Measurements from ENCODE around the gene ME3.
A peak's percentile ranks its signal among the peaks of the same experiment; 100 is the strongest.

Gene ME3

DNA sequence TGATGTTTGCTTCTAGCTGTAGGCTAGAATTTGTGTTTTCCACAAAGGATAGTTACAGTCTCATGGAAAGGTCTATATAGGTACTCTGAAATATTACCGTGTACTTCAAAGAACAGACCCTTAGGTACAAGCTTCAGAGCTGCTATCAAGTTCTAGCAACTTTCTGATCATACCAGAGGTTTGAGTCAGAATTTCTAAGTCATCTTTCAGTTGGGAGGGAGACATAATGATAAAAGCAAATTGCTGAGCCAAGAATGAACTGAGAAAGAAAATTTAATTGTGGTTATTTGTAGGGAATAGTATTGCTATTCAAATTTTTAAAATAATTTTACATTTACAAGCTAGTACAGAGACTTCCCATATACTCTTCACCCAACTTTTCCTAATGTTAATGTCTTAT is 19.9 kb upstream of the ME3 start:
- DNase-seq: no peak

DNA sequence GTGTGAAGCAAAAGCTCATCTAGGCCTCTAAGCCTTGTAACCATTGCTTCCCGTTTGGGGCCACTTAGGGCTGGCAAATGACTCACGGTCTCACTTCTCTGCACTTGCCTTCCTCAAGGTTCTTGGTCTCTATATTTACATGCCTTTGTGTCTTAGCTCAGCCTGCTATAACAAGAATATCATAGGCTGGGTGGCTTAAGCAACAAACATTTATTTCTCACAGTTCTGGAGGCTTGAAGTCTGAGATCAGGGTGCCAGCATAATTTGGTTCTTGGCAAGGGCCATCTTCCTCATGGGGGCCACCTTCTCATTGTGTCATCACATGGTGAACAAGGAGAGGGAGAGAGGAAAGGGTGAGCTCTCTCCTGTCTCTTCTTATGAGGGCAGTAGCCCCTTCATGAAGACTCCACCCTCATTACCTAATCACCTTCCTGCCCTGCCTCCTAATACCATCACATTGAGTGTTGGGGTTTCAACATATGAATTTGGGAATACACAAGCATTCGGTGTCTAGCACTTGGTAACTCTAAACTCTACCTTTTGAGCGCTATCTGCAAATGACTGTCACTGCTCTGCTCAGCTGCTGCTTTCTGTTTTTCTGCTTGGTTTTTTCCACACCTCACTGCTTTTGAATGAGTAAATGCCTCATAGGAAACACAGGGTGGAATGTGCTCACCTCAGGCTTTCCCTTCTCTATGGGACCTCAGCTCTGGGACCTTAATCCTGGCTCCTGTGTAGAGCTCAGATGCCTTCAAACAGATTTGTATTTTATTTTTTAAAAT is 16.2 kb upstream of the ME3 start:
- DNase-seq: no peak

DNA sequence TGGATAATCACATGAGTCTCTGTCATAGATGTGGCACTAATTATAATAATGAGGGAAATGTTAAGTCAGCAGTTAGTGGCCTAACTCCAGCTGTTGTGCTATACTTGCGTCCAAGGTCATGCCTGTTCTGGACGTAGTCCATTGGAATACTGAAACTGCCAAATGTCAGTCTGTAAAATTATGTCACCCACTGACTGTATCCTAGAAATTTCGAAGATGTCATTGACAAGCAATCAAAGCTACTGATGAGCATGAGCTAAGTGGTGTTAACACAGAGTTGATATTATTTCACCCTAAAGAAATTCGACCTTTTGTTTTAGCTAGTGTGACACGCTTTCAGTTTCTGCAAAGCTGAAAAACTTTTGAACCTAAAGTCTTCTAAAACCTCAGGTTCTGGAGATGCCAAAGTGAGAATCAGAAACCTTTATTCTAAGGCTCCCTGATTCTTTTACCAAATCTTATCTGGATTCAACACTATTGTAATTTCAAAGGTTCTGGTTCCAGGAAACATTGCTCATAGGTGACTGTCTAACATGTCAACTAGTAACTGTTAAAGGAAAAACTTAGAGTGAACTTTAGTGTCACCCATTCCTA is 14.9 kb upstream of the ME3 start:
- no peak for DNase-seq

GRCh38 chr11:86686531-86686930 is 14.1 kb upstream of the ME3 start:
- no peak for DNase-seq

DNA sequence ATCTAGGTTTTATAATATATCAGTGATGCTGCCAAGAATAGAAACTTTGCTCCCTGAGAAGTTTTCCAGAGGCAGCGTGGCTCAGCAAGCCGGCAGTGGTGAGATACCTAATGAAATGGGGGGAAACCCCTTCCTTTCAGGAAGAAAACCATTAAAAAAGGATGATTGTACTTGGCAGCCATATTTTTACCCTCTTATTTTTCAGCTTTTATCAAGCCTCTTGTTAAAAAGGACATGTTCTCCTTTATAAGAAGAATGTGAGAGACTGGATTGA is 9.0 kb upstream of the ME3 start:
- no peak for DNase-seq

- DNase-seq: no peak
Measured at GRCh38 chr11:86680716-86681482, 8.5 kb upstream of the ME3 start.

- no peak for DNase-seq
Measured at GRCh38 chr11:86678823-86679222, 6.4 kb upstream of the ME3 start.

DNA sequence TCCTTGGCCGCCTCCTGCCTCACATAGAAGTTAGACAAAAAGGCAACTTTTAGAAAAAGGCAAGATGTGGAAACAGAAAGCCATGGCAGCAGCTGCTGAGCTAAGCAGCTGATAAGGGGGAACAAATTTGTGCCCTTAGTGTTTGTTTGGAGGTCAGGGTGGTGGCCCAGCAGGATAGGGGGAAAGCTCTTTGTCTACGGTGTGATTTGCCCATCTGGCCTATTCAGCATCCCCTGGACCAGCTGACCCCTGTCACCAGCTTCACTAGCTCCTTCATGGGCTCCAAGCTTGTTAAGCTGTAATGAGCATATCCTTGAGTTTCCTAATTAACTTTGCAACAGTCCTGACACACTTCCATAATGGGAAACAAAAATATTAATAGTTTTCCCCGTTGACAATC is 5.9 kb upstream of the ME3 start:
- no peak for DNase-seq

DNA sequence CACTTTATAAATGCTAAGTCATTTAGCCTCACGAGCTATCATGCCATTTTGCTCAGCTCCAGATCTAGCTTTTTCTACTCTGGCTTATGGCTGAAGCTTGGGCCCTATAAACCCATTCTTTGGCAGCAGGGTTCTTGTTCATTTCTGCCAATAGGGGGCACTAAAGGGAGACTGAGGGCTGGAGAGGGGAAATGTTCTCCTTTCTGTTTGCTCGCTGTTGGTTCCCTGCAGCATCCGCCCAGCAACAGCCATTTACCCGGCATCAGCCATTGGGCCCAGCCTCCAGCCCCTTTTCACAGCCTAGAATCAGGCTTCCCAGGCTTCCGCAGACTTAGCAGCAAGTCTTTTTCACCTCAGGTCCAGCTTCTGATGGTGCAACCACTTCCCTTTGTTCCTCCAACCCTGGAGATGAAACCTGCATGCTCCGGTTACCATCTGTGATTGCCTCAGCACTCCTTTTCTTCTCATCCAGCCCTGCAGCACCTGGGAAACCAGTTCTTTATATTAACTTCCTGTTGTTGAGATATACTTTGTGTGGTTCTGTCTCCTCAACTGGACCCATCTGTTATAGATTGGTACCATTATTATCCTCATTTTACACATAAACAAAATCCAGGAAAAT is 4.2 kb upstream of the ME3 start:
- DNase-seq: no peak

DNA sequence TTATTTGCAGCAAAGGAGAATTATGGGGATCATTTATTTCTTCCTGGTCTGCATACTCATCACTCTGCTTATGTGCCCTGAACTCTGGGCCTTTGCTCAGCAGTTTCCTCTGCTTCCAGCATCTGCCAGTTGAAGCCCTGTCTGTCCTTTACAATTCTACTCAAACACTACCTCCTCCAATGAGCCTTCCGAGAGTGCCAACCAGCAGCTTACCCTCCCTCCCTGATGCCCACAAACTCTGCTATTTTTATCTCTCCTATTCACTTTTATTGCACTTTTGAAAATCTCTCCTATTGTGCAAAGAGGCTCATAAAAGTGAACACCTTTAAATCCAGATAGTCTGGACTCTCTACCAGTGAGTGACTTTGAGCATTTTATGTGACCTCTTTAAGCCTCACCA is 3.6 kb upstream of the ME3 start:
- no peak for DNase-seq

- no peak for DNase-seq
Measured at GRCh38 chr11:86675017-86675416, 2.6 kb upstream of the ME3 start.

GRCh38 chr11:86673872-86674750 is 1.7 kb upstream of the ME3 start:
- DNase-seq: no peak

DNA sequence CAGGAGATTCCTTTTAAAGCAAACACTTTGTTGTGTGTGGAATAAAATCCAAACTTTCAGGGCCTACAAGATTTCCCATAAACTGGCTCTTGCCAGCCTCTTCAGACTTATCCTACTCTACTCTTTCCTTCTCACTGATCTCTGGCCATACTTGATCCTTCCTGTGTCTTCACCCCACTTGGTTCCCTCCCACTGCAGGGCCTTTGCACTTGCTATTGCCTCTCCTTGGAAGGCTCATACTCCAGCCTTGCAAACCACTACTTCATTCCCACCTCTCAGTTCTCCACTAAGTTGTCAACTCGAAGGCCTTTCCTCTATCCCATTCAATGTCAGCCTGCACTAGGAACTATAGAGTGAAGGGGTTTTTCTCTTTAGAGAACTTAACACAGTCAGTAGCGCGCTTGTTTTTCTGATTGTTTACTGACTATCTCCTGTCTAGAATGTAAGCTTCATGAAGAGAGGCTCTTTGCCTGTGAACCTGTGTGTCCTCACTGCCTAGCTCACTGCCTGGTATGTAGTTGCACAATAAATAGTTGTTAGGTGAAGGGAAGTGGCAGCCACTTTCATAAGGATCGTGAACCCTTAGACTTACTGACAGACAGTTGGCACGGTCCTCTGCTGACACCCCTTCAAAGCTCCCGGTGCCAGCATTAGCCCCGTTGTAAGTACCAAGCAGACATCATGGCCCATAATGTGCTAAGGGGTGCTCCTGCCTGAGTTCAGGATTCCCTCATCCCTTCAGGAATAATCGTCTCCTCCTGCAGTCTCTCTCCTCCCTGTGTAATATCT is 833 bp upstream of the ME3 start:
- no peak for DNase-seq

GRCh38 chr11:86671531-86672006 is 847 bp downstream of the ME3 start:
- peak; percentile 1 for DNase-seq

DNA sequence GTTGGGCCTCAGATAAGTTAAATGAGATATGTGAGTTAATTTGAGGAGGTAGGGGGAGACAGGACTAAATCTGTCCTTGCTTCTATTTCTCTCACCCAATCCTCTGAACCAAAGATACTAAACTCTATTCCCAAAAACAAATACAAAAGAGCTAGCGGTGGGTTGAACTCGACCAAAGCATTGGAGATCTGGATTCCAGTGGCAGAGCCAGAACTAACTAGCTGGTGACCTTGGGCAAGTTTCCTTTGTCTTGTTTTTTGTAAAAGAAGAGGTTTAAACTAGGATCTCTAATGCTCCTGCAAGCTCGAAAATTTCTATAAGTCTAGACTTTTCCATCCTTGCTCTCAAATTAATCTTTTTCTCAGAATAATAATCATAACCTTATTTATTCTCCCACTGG is 1.5 kb downstream of the ME3 start:
- no peak for DNase-seq

DNA sequence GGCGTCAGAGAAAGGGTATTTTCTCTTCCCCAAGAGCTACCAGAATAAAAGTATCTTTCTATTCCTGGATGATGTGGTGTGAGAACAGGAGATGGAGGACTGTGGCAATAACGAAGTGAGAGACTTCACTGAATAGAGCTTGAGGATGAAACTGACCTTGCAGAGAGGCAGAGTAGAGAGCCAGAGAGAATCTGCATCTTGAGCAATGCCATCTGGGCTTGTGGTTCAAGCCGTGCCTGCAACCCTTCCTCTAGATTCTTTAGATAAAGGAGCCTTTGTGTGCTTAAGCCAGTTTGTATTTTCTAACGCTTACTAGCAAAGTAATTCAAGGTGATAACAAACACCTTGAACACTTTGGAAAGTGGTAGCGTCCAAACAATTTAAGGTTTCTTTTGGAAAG is 2.2 kb downstream of the ME3 start:
- DNase-seq: no peak

GRCh38 chr11:86669424-86669823 is 3.0 kb downstream of the ME3 start:
- no peak for DNase-seq

- no peak for DNase-seq
Measured at GRCh38 chr11:86668929-86669328, 3.5 kb downstream of the ME3 start.

DNA sequence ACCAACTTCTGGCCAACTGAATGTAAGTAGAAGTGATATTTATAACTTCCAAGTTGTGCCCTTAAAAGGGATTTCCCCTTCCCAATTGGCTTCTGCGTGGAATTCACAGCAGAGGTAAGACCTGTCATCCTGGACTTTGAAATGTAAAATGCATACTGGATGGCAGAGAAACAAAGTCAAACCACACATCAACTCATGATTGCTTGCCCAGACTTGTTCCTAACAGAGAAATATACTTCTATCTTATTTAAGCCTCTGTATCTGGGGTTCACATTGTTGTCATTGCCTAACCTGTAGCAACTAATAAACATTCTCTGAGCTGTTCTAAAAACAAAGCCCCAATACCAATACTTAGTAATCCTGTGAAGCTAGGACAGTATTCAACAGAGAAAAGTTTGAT is 6.2 kb downstream of the ME3 start:
- DNase-seq: no peak

- no peak for DNase-seq
Measured at GRCh38 chr11:86664930-86665329, 7.5 kb downstream of the ME3 start.

- no peak for DNase-seq
Measured at GRCh38 chr11:86663761-86664160, 8.7 kb downstream of the ME3 start.

DNA sequence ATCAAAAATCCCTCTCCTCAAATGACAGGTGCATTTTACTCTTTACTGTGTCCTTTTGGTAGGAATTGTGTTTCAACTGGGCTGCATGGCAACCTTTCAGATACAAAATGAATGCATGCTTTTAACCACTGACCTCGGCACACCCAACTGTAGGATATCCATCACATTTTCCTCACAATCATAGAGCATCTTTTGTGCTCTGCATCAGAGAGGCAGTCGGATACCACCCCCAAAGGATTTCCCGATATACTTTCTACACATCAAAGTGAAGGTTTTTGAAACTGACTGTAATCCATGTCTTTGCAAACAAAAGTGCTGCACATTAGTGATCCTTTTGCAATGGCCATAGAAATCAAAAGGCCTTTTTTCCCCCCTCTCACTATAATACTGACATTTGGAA is 9.1 kb downstream of the ME3 start:
- no peak for DNase-seq

All from activated T-cell treated with anti-CD3 and anti-CD28 coated beads for 4 hours (primary cell).